Mesodermal cell (in vitro differentiated cells): ENCODE data around the gene RNF152.
A peak's percentile ranks its signal among the peaks of the same experiment; 100 is the strongest.

Experiments used
- H3K27ac ChIP-seq: 2 replicates; pipeline ENCODE4 v1.7.0; 2013; ENCODE audit warnings: mild to moderate bottlenecking, low read depth, low read length, moderate library complexity; ENCODE audit not compliant: severe bottlenecking
- H3K36me3 ChIP-seq: 2 replicates; pipeline ENCODE4 v1.7.1; 2013; ENCODE audit warnings: mild to moderate bottlenecking, low read length, moderate library complexity; ENCODE audit not compliant: control insufficient read depth, insufficient read depth
- H3K4me1 ChIP-seq: one replicate; pipeline ENCODE4 v1.7.1; 2013; ENCODE audit warnings: mild to moderate bottlenecking, low read length; ENCODE audit not compliant: insufficient read depth, control insufficient read depth, poor library complexity, severe bottlenecking
- H3K4me3 ChIP-seq: 2 replicates; pipeline ENCODE4 v1.7.0; 2013; ENCODE audit warnings: low read length, control low read depth, mild to moderate bottlenecking; ENCODE audit not compliant: insufficient read depth, poor library complexity, severe bottlenecking; ENCODE audit errors: extremely low read depth
- H3K9me3 ChIP-seq: 2 replicates; pipeline ENCODE4 v1.7.1; 2013; ENCODE audit warnings: mild to moderate bottlenecking, low read length, moderate library complexity; ENCODE audit not compliant: control insufficient read depth
- WGBS, 2 experiments: methylation state at CpG; one replicate each; pipeline ENCODE4 v1.1.5; 2013; ENCODE audit warnings: missing lambda C conversion rate in 2 of 2; ENCODE audit not compliant: insufficient coverage in 2 of 2; 5-methylcytosine and 5-hydroxymethylcytosine counted together

RNF152 gene

GRCh38 chr18:61893971-61894750 lies 1.4 kb upstream of the RNF152 start:
- Histone ChIP-seq H3K27ac (peak overlapping the region; percentile 59), H3K9me3 (no peaks in the 10 kb centered on the region), H3K4me3 (peak overlapping the region; percentile 72), H3K4me1 (peaks cover 24% of the 10 kb centered on the region), H3K36me3 (peaks cover 37% of the 10 kb centered on the region)
- 0% methylated on average over 45 to 84 of the region's 95 CpGs for WGBS, 2 experiments

- peaks cover 28% of the 10 kb centered on the region for H3K4me1 ChIP-seq
- H3K9me3 ChIP-seq, result no peaks in the 10 kb centered on the region
- 0 to 1% methylated on average over 38 to 50 of the region's 65 CpGs for WGBS, 2 experiments
- peaks cover 44% of the 10 kb centered on the region for H3K36me3 ChIP-seq
- peak overlapping the region; percentile 72 for H3K4me3 ChIP-seq
- peak overlapping the region; percentile 59 for H3K27ac ChIP-seq
Measured at GRCh38 chr18:61893309-61893970, 633 bp upstream of the RNF152 start.

GRCh38 chr18:61891894-61892293 lies 913 bp downstream of the RNF152 start:
- no peak overlapping the region for H3K27ac ChIP-seq
- H3K9me3 ChIP-seq, result no peaks in the 10 kb centered on the region
- H3K36me3 ChIP-seq, result peaks cover 60% of the 10 kb centered on the region
- WGBS, 2 experiments, result 61 to 74% methylated on average over 4 of the region's 4 CpGs
- peak overlapping the region; percentile 72 for H3K4me3 ChIP-seq
- peaks cover 30% of the 10 kb centered on the region for H3K4me1 ChIP-seq

GRCh38 chr18:61891271-61891670 lies 1.5 kb downstream of the RNF152 start:
- Histone ChIP-seq H3K4me1 (peaks cover 31% of the 10 kb centered on the region), H3K9me3 (no peaks in the 10 kb centered on the region), H3K27ac (no peak overlapping the region), H3K36me3 (peaks cover 66% of the 10 kb centered on the region), H3K4me3 (peak overlapping the region; percentile 72)
- WGBS, 2 experiments, result no CpG with 5 or more reads among the region's 2 CpGs

- H3K27ac ChIP-seq, result no peak overlapping the region
- H3K4me3 ChIP-seq, result peak overlapping the region; percentile 14
- no peaks in the 10 kb centered on the region for H3K9me3 ChIP-seq
- 93 to 100% methylated on average over 2 of the region's 3 CpGs for WGBS, 2 experiments
- H3K36me3 ChIP-seq, result peaks cover 67% of the 10 kb centered on the region
- peaks cover 34% of the 10 kb centered on the region for H3K4me1 ChIP-seq
Measured at GRCh38 chr18:61890344-61890743, 2.5 kb downstream of the RNF152 start.

- WGBS, 2 experiments, result no CpG with 5 or more reads among the region's 1 CpG
- Histone ChIP-seq H3K4me3 (no peak overlapping the region), H3K9me3 (no peaks in the 10 kb centered on the region), H3K36me3 (peaks cover 72% of the 10 kb centered on the region), H3K27ac (no peak overlapping the region), H3K4me1 (peaks cover 36% of the 10 kb centered on the region)
Measured at GRCh38 chr18:61889541-61889940, 3.3 kb downstream of the RNF152 start.

GRCh38 chr18:61888622-61889021 lies 4.2 kb downstream of the RNF152 start:
- H3K36me3 ChIP-seq, result peaks cover 76% of the 10 kb centered on the region
- H3K4me3 ChIP-seq, result no peak overlapping the region
- H3K27ac ChIP-seq, result no peak overlapping the region
- H3K9me3 ChIP-seq, result no peaks in the 10 kb centered on the region
- H3K4me1 ChIP-seq, result peaks cover 44% of the 10 kb centered on the region
- WGBS, 2 experiments, result 94 to 100% methylated on average over 1 to 2 of the region's 5 CpGs

GRCh38 chr18:61887838-61888237 lies 5.0 kb downstream of the RNF152 start:
- Histone ChIP-seq H3K4me3 (no peak overlapping the region), H3K9me3 (no peaks in the 10 kb centered on the region), H3K27ac (no peak overlapping the region), H3K4me1 (peaks cover 51% of the 10 kb centered on the region), H3K36me3 (peaks cover 74% of the 10 kb centered on the region)
- 96 to 100% methylated on average over 4 of the region's 6 CpGs for WGBS, 2 experiments

- Histone ChIP-seq H3K4me3 (no peak overlapping the region), H3K4me1 (peaks cover 45% of the 10 kb centered on the region), H3K27ac (peak overlapping the region; percentile 79), H3K9me3 (no peaks in the 10 kb centered on the region), H3K36me3 (peaks cover 59% of the 10 kb centered on the region)
- WGBS, 2 experiments, result 87 to 100% methylated on average over 2 of the region's 2 CpGs
Measured at GRCh38 chr18:61883547-61883946, 9.3 kb downstream of the RNF152 start.

- Histone ChIP-seq H3K9me3 (no peaks in the 10 kb centered on the region), H3K4me3 (no peak overlapping the region), H3K27ac (peak overlapping the region; percentile 79), H3K36me3 (peaks cover 48% of the 10 kb centered on the region), H3K4me1 (peaks cover 47% of the 10 kb centered on the region)
- 74 to 80% methylated on average over 2 to 3 of the region's 4 CpGs for WGBS, 2 experiments
Measured at GRCh38 chr18:61882296-61883004, 10.4 kb downstream of the RNF152 start.
